Spinal cord (tissue), 10 donors: ENCODE measurements around the gene GPC6. TPM values are rescaled to one million over a fixed set of nuclear protein-coding genes. Genes with fewer than 3 reads are reported as not detected.

Experiments used
- DNase-seq, 6 donors: peaks; one replicate each; pipeline versions ENCODE4 v3.0.0 to v3.0.0-alpha.2; 2013 to 2015; ENCODE audit warnings: low spot score in 6 of 6, low read depth in 4 of 6
- H3K27ac ChIP-seq: one replicate; pipeline ENCODE4 v1.5.1; 2013; ENCODE audit warnings: low read depth, low read length, control low read depth
- H3K27me3 ChIP-seq: one replicate; pipeline ENCODE4 v1.6.1; 2013; ENCODE audit warnings: low read length; ENCODE audit not compliant: control insufficient read depth, insufficient read depth
- H3K36me3 ChIP-seq: one replicate; pipeline ENCODE4 v1.6.1; 2013; ENCODE audit warnings: low read length; ENCODE audit not compliant: control insufficient read depth, insufficient read depth
- H3K4me1 ChIP-seq: one replicate; pipeline ENCODE4 v1.6.1; 2013; ENCODE audit warnings: low read length; ENCODE audit not compliant: control insufficient read depth, insufficient read depth
- H3K4me3 ChIP-seq: one replicate; pipeline ENCODE4 v1.5.1; 2013; ENCODE audit warnings: low read depth, low read length, control low read depth
- H3K9me3 ChIP-seq: one replicate; pipeline ENCODE4 v1.6.1; 2013; ENCODE audit warnings: low read length; ENCODE audit not compliant: control insufficient read depth, insufficient read depth
- WGBS: methylation state at CpG from one replicate; pipeline ENCODE4 v1.1.5; 2013; ENCODE audit warnings: missing lambda C conversion rate; ENCODE audit not compliant: insufficient coverage; 5-methylcytosine and 5-hydroxymethylcytosine counted together
- polyA plus RNA-seq, 2 donors: library from polyadenylated mRNA; unstranded; fragments of 120-200 nt; gene quantifications; one replicate each; pipeline ENCODE4 v1.2.1, GENCODE V29; 2013; ENCODE audit not compliant: insufficient read length in 2 of 2
- total RNA-seq, 2 donors: library from RNA; depleted of rRNA in 1 of 2; stranded (reverse); fragments of 120-200 nt in 1 of 2; fragments of >200 nt in 1 of 2; gene quantifications; one replicate each; pipeline versions ENCODE4 v1.2.3 to v1.2.4, GENCODE V29; 2013 to 2014
- donor health status: healthy.

Gene GPC6
- total and polyA plus RNA-seq, 4 donors = 19.8 to 109 (median 46.0) TPM

DNA sequence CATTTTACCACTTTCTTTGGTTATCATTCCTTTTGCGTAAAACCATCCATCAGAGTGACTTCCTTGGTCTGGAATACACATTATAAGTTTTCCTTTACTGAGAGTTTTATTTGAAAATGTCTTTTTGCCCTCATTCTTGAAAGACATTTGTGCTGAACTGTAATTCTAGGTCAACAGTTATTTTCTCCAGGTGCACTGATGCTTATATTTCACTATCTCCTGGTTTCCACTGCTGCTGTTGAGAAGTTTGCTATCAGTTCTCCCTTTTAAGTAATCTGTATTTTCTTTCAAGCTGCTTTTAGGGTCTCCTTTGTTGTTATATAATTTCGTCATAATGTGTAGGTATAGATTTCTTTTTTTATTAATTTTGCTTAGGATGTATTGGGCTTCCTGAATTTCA lies 1092.9 kb downstream of the GPC6 start:
- no peaks in the 10 kb centered on the region for H3K9me3 ChIP-seq
- WGBS = no CpG with 5 or more reads among the region's 2 CpGs
- no peaks in the 10 kb centered on the region for H3K36me3 ChIP-seq
- no peaks in the 10 kb centered on the region for H3K27me3 ChIP-seq
- DNase-seq = no peak
- no peak overlapping the region for H3K4me3 ChIP-seq
- H3K4me1 ChIP-seq = no peaks in the 10 kb centered on the region
- H3K27ac ChIP-seq = no peak overlapping the region

DNA sequence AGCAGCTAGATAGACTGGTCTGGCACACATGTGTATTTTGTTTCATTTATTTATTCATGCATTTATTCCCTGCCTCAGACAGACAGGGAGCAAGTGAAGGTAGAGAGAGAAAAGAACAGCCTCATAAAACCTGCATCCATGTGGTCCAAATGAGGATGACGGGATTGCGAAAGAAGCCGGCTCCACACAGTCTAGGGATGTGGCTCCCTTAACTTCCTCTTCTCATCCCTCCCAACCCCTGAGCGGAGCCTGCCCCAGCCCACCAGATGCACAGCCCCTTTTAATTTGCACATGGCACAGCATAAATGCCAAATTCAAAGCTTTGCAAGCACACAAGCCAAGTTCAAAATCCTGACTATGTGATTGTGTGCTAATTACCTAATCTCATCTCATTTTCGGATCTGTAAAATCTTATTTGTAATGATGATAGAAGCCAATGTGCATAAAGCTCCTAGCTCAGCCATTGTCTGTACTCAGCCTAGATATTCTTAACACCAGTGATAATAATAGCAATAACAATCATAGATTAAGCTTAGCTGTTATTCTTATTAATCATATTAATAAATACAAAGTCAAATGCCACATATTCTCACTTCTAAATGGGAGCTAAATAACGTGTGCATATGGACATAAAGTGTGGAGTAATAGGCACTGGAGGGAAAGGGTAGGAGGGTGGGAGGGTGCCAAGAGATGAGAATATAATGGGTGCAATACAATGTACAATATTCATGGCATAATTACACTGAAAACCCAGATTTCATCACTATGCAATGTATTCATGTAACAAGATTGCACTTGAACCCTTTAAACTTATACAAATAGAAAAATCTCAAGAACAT lies 1096.5 kb downstream of the GPC6 start:
- Histone ChIP-seq H3K36me3 (no peaks in the 10 kb centered on the region), H3K27me3 (no peaks in the 10 kb centered on the region), H3K27ac (no peak overlapping the region), H3K4me3 (no peak overlapping the region), H3K9me3 (no peaks in the 10 kb centered on the region), H3K4me1 (no peaks in the 10 kb centered on the region)
- no peak for DNase-seq
- 90% methylated on average over 2 of the region's 6 CpGs for WGBS

DNA sequence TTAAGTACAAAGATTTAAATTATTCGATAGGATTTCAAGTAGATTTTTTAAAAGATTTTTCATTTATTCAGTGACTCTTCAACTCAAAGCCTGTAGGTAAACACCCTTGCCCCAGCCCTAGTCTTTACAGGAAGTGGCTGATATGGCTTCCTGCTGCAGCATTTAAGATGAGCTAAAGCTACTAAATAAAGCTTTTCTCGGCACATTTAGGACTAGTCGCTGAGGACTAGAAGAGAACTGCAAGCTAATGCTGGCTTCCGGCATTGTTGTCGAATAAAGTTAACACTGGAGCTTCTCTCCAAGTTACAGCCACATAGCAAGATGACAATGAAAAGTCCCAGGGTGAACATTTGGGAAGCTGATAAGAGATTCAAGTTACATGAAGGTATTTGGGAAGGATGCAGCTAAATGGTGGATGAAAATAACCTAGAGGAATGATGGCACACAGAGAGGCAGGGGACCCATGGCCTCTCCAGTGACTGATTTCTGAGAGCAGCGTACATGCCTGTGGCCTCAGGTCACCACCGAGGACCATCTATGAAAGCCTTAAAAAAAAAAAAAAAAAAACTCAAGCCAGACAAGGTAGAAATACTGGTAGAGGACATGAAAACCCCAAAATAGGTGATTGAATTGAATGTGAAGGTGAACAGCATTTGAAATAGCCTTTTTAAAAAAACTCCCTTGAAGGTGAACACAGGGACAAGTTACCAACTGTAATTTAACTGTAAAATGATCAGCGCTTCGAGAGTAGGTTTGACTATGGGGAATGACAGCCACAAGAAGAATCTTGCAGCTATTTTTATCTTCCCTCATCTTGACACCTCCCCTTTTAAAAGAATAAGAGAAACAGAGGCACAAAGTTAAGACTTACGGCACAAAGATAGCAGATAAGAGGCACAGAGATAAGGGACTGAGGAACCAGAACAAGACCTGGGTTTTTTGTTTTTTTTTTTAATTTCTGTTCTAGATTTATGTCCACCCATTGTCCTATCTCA lies 1097.5 kb downstream of the GPC6 start:
- DNase-seq = no peak
- Histone ChIP-seq H3K36me3 (no peaks in the 10 kb centered on the region), H3K9me3 (no peaks in the 10 kb centered on the region), H3K4me3 (no peak overlapping the region), H3K4me1 (no peaks in the 10 kb centered on the region), H3K27me3 (no peaks in the 10 kb centered on the region), H3K27ac (no peak overlapping the region)
- WGBS = 85% methylated on average over 7 of the region's 10 CpGs

DNA sequence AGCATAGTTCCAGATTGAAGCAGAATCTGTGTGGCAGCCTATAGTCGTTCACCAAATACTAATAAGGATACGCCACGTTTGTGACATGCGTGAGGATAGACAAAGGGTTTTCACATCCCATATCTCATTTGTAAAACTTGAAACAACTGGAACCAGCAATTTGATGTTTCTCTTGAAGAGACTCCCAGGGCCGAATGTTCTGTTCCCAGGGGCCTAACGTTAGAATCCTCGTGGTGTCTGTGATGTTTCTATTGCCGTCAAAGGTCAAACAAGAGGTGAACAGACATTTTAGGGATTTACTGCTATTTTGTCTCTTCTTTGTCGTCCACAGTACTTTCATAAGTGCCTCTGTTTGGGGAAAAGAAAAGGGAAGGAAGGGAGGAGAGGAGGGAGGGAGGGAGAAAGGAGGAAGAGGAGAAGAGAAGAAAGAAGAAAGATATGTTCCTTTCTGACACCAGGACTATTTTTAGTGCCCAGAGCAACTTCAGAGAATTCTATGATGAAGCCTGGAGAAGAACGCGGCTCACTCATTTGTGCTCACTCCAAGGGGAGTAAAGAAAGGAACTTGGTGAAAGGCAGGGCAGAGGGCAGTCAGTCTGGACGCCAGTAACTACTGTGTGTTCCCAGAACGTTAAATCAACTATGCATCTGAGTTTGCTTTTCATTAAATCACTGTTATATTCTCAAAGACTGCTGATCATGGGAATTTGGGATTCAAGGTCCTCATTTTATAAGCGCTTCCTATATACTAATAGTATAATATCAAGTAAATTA lies 1098.3 kb downstream of the GPC6 start:
- Histone ChIP-seq H3K27me3 (no peaks in the 10 kb centered on the region), H3K27ac (no peak overlapping the region), H3K36me3 (no peaks in the 10 kb centered on the region), H3K4me3 (no peak overlapping the region), H3K4me1 (no peaks in the 10 kb centered on the region), H3K9me3 (no peaks in the 10 kb centered on the region)
- WGBS = 54% methylated on average over 7 of the region's 14 CpGs
- no peak for DNase-seq

DNA sequence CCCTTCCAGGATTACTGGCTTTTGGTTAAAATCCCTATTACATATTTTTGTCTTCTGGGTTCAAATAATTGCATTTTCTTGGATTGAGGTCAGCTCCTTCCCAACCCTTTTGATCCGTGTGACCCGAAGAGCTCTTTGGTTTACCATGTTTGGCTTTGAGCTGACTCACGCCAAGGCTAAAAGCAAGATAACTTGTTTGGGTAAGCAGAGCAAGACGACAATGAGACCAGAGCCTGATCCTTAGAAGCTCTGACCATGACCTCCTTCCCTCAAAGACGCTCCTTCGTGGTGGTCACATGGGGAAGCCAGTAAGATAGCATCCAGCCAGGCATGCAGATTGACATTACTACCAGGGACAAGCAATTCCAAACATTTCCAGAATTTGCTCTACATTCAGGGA lies 1099.0 kb downstream of the GPC6 start:
- WGBS = 94% methylated on average over 6 of the region's 6 CpGs
- no peak overlapping the region for H3K4me3 ChIP-seq
- no peaks in the 10 kb centered on the region for H3K36me3 ChIP-seq
- no peak overlapping the region for H3K27ac ChIP-seq
- no peaks in the 10 kb centered on the region for H3K4me1 ChIP-seq
- no peaks in the 10 kb centered on the region for H3K27me3 ChIP-seq
- DNase-seq = no peak
- H3K9me3 ChIP-seq = no peaks in the 10 kb centered on the region

DNA sequence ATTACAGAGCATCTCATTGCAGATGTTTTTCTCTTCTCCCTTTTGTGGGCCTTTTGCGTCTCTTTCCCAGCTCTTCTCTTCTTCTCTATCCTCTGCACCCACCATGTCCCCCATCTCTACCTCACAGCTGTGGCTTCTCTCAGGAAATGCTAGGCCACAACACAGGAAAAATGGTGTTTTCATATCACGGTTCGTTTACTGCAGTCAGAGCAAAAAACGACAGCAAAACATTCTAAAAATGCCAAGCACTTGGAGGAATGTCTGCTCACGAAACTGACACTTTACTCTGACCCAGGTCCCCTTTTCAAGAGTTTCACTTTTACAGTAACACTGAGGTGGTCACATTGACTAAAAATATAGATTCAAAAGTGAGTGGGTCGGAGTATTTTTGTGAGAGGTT lies 1100.7 kb downstream of the GPC6 start:
- no peak for DNase-seq
- Histone ChIP-seq H3K9me3 (no peaks in the 10 kb centered on the region), H3K4me3 (no peak overlapping the region), H3K4me1 (no peaks in the 10 kb centered on the region), H3K27ac (peak overlapping the region; percentile 53), H3K36me3 (no peaks in the 10 kb centered on the region), H3K27me3 (no peaks in the 10 kb centered on the region)
- WGBS = 59% methylated on average over 4 of the region's 6 CpGs

DNA sequence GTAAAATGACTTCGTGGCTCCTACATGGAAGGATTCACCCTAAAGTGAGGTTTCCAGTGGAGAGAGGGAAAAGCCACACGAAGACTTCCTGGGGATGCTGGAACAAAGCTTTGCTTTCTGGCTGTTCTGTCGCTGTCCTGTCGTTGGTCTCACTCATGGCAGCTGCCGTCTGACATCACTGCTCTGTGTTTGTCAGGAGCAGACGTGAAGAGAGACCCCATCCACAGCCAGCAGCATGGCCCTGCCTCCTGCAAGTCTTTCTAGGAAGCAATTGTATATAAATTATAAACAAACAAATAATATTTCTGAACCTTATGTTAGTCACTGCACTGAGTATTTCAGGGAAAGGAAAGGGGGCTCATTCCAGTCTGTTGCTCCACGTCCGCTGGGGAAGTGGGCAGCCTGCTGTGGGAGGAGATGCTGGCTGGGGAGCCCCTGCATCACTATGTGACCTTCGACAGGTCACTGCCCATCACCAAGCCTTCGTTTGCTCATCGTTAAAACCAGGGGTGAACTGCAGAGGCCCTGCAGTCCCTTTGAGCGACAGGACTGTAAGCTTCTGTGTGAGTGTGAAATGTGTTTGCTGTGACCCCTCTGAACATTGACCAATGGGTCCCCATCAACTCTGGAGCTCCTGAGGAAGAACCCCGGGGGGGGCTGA lies 1101.9 kb downstream of the GPC6 start:
- Histone ChIP-seq H3K27me3 (no peaks in the 10 kb centered on the region), H3K9me3 (no peaks in the 10 kb centered on the region), H3K27ac (peak overlapping the region; percentile 77), H3K36me3 (no peaks in the 10 kb centered on the region), H3K4me1 (no peaks in the 10 kb centered on the region), H3K4me3 (no peak overlapping the region)
- DNase-seq = no peak
- 71% methylated on average over 6 of the region's 13 CpGs for WGBS

DNA sequence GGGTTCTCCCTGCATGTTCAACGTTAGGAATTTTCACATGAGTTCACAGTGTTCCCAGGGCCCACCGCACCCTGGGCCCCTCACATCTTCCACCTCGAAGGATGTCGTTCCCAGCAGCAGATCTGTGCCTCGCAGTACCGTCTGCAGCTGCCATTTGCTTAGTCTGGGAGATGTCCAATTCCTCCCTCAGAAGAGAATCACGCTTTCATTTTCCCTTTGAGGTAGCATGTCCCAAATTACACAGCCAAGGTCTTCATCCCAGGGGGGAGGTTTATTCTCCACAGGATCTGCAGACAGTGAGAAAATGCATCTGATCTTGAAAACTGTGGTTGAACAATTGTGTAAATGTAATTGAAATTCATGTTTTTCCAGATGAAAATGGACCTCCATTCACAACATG lies 1102.7 kb downstream of the GPC6 start:
- Histone ChIP-seq H3K27me3 (no peaks in the 10 kb centered on the region), H3K36me3 (no peaks in the 10 kb centered on the region), H3K4me3 (no peak overlapping the region), H3K27ac (peak overlapping the region; percentile 77), H3K9me3 (no peaks in the 10 kb centered on the region), H3K4me1 (no peaks in the 10 kb centered on the region)
- DNase-seq = peak in 1 of 6 donors; percentile 71
- 79% methylated on average over 6 of the region's 7 CpGs for WGBS
